ENCODE results near the gene CHPT1.

The CHPT1 gene

DNA sequence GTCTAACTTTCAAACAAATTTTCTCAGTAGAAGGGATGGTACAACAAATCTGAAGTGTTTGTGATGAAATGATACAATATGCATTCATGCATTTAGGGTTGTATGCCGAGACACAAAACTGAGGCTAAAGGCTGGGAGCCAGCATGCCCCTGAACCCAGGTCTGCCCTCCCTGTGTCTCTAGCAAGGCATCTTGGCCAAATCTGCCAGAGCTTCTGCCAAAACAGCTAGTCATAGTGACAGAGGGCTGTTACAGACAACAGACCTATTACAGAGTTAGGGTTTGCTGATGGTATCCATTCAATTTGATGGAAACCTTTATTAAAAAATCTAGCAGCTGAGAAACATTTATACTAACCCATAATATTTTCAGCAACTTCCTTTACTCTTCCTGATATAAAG is 11.3 kb upstream of the CHPT1 start:
- DNase-seq: no peak

DNA sequence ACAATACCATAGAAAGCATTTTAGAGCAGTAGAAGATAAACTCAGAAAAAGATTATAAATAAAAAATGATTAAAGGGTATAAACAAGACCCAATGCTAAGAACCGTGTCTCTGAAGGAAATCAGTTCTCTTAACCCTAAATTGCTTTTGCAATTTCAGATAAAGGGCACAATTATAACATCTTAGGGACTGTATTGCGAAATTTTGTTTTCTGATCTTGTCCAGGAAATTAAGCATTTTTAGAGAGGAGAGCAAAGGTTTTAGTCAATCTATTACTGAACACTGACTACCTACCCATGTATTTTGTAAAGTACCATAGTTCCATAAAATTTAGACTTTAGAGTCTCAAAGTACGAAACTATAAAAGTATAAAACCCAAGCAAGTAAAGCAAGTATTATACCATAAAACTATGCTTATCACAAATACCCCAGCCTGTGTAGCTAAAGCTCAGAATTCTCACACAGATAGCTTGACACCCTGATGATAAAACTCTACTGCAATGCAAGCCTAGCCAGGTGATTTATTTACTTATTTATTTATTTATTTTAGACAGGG is 6.8 kb upstream of the CHPT1 start:
- DNase-seq: no peak

DNA sequence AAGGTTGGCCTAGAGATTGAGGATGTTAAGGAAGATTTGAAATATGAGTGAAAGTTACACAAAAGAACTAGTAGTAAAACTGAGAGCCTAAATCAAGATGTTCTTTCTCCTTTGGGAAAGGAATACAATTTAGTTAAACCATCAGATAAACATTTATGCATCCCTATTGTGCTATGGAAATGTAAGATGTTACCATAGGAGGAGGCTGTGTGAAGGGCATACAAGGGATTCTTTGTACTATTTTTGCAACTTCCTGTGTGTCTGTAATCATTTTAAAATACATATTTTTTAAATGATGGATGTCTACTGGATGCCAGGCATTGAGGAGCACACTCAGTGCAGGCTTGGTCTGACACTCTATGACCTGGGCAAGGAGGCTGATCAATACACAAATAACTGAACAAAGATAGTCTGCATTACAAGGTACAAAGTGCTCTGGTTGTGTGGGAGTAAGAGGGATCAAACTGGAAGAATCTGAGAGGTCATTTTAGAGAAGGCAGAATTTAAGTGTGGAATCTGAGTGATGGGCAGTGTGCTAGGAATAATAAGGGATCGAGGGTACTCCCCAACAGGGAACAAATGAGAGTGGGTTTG is 5.8 kb upstream of the CHPT1 start:
- DNase-seq: no peak

DNA sequence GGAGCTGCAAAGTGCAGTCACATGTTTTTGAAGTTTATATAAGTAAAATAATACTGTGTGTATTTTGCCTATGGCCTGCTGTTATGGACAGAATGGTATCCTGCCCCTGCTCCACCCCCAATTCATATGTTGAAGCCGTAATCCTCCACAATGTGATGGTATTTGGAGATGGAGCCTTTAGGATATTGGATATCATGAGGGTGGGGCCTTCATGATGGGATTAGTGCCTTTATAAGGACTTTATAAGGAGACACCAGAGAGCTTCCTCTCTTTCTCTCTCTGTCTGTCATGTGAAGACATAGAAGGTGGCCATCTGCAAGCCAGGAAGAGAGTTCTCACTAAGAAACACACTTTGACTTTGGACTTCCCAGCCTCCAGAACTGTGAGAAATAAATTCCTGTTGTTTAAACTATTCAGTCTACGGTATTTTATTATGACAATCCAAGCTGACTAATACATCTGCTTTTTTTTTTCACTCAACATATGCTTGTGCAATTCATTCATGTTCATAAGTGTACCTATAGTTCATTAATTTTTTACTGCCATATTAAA is 3.1 kb upstream of the CHPT1 start:
- no peak for DNase-seq

DNA sequence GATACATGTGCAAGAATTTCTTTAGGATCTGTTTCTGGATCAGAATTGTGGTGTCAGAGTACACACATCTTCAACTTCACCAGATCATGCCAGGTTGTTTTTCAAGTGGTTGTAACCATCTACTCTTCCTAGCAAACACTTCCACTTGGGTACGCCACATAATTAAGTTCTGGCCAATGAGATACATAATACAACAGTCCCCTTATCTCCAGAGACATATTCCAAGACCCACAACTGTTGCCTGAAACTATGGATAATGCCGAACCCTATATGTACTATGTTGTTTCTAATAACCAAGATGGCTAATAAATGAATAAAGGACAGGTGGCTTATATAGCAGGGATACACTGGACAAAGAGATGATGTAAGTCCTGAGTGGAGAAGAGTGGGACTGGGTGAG is 2.5 kb upstream of the CHPT1 start:
- DNase-seq: no peak

DNA sequence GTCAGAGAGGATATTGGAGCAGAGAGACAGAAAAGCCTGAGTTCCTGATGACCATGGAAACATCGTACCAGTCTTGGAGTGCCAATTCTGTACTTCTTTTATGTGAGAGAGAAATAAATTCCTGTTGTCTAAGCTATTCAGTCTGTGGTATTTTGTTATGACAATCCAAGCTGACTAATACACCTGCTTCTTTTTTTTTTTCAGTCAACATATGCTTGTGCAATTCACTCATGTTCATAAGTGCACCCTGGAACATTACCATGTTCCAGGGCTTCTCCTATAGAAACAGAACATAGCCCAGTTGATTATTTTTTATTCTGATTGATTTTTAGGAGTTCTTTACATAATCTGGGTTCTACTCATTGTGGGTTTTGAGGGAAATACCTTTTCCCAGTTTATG is 1.7 kb upstream of the CHPT1 start:
- no peak for DNase-seq

DNA sequence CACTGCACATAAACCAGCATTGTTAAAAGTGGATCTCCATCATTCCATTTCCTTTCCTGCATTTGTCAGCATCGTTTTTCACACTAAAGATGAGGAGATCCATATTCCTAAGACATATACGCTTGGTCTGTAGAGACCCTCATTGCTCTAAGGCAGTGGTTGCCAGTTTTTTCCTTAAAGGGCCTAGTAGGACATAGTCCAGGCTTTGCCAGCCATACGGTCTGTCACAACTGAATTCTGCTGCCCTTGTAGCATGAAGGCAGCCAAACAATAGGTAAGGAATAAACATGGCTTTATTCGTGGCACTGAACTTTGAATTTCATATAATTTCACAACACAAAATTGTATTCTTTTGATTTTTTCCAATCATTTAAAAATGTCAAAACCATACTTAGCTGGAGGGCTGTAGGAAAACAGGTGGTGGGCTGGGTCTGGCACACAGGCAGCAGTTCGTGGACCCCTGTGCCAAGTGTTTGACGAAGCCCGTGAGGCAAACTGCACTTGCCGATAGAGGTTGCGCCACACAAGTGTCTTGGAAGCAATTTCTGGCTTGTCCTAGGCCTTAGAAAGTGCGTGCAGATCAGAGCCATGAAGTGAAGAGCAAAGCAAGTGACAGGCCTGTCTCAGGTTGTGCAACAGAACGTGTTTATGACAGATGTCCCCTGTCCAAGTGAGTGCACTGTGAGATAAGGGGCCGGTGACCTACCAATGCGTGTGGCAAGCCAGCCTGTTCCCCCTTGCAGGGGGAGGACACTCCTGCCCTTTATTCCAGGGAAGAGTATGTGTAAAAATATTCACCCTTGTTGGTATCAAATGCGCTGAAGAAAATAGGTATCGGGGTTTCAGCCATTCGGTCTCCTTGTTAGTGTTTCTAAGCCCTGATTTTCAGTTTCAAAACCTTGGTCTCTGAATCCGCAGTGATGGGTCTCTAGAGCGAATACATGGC is 916 bp upstream of the CHPT1 start:
- DNase-seq: peak; percentile 15

DNA sequence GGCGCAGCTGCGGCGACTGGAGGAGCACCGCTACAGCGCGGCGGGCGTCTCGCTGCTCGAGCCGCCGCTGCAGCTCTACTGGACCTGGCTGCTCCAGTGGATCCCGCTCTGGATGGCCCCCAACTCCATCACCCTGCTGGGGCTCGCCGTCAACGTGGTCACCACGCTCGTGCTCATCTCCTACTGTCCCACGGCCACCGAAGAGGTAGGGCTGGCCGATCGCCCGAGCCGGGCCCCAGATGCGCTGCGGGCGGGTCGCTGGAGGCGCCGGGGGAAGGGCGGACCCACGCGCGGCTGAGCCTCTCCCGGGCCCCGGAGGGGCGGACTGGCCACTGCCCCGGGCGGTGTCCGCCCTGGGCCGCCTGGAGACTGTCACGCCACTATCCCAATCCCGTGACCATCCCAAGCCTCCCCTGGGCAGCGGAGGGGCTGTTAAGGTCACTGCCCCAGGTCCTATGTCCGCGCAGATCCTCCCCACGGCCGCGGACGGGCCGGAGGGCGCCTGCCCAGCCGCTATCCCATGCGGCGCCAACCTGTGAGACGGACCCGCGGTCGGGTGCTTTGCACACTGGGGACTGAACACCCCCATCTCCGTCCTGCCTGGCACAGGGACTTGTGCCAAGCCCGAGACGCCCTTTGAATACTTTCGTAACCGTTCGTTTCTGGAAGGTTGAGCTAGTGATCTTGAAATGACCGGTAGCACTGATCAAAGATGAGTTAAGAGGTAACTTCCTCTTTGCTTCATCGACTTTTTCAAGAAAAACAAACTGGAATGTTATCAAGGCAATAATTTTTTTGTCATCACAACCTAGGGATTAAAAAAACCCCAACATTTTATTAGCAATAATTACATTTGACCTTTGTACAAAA is 725 bp downstream of the CHPT1 start:
- DNase-seq: peak; percentile 15

DNA sequence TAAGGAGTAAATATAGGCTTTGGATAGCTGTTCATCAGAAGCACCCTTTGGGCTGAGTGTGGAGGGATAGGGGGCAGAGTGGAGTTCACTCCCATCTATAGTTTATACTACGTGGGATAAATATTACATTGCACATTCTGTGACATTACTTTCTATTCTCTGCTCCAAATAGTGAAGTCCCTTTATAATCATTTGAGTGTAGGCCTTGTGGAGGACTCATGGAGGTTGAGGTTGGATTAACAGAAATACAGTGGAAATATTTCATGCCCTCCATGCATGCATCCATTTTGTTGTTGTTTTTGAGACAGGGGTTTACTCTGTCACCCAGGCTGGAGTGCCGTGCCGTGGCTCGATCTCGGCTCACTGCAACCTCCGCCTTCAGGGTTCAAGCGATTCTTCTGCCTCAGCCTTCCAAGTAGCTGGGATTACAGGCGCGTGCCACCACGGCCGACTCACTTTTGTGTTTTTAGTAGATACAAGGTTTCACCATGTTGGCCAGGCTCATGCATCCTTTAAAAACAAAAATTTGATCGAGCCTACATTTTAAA is 1.4 kb downstream of the CHPT1 start:
- no peak for DNase-seq

DNA sequence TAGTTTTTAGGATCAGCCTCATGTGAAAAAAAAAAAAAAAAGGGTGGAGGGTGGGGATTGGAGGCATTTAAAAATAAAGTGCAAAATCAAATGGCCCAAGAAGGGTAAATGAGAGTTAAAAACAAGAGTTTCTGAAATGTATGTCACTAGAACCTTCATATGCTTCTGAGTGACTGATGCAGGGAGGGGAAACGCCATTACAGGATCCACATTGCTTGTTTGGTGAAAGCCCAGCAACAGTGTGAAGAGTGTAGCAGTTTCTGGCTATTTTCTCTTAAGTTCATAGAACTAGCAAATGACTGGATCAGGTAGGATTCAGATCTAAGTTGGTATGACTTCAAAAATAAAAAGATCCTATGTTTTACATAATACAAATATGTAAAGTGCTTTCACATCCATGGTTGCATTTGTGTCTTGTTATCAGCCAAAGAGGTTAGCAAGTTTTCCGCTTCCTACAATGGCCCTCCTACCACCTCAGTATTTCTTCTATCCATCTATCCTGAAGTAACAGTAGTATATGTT is 2.9 kb downstream of the CHPT1 start:
- DNase-seq: no peak

DNA sequence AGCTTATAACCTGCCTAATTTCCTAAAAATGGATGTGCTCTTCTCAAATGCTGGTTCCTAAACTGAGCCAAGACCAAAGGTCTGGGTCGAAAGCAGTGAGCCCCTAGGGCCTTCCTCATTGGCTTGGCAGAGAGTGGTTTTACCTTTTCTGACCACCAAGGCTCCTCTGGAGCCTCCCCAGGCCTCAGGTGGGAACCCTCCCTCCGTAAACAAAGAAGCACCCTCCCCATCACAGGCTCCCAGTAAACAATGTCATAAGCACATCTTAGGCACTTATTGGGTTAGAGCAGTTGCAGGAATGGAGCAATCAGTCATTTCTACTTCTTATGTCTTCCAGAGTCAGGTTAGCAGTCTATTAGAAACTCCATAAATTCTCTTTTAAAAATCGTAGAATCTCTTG is 6.0 kb downstream of the CHPT1 start:
- DNase-seq: no peak

DNA sequence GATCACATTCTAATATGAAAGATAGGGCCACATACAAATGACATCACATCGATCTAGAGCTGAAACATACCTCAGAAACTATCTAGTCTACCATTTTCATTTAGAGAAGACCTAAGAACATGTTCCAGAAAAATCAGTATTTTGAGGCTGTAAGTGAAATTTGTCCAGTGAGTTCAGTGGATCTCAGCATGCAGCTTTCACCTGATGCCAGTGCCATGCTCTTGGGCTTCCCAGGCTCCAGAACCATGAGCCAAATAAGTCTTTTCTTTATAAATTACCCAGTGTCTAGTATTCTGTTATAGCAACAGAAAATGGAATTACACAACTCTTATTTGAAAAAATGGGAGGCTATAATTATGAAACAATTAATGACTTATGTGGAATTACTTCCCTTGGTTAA is 9.0 kb downstream of the CHPT1 start:
- no peak for DNase-seq

DNA sequence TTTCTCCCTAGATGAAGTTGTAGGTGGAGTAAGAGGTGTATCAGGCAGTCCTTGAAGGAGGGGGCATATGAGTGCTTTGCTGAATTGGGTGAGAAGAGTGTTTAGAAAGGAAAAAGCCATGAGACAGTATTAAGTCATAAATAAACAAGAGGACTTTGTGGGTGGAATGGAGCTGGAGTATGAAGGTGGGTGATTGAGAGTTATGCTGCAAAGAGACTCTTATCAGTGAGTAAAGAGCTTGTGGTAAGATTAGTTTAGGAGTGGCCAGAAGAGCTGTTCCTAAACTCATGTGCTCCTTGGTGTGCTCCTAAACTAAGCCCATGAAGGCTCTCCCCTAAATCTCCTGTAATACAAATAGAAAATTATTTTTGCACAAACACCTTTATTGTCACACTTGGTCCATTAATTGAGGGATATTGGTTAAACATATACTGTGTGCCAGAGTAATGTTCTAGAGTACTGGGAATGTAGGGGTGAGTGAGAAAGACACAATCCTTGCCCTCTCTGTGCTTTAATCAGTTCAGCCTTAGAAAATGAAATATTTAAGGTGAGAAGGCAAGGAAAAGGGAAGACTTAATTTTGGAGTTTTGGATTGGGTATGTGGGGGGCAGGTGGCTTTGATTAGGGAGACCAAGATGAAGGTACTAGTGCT is 9.8 kb downstream of the CHPT1 start:
- no peak for DNase-seq

DNA sequence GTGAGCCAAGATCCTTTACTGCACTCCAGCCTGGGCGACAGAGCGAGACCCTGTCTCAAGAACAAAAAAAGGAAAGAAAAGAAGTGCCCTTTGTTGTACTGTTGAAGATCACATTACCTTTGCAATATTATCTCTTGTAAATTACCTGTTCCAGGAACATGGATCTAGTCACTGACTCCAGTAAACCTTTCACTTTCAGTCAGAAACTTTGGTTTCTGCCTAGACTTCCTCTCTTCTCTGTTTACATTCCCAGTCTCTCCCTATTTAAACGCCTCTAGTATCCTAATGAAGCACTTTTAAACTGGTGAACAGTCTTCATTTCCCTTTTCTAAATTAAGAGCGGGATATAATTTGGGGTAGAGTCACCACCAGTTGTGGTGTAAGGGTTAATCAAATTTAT is 12.8 kb downstream of the CHPT1 start:
- DNase-seq: no peak

DNA sequence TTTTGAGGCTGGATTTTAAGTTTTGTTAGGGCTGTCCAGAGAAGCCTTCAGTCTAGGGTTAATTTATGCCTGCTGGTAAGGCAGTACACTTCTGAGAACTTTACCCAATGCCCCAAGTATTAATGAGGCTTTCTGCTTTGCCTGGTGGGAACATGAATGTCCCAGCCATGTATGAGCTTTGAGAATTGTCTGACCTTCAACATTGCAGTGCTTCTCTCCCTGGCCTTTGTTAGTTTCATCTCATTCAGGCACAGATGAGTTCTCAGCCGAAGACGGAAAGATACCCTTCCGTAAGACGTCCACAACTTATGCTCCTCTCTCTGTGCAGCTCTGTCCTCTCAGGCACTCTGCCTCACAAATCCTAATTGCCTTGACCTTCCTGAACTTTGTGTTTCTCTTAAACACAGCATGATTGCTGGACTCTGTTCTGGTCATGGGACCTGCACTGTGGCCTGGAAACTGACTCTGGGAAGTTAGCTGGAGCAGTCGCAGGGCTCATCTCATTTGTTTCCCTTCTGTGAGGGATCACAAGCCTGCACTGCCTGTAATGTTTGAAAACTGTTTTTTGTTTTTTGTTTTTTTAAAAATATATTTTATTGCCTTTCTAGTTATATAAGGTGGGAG is 15.7 kb downstream of the CHPT1 start:
- no peak for DNase-seq

DNA sequence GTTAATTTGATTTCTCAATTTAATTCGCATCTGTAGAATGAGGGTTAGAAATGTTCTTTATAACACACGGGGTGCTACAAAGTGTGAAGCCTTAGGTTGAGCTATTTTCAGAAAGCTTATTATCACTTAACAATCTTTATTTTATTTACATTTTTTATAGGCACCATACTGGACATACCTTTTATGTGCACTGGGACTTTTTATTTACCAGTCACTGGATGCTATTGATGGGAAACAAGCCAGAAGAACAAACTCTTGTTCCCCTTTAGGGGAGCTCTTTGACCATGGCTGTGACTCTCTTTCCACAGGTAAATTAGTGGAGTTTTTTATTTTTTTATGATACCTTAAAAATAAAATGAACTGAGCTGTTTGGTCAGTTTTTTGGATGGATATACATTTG is 16.5 kb downstream of the CHPT1 start:
- DNase-seq: no peak

DNA sequence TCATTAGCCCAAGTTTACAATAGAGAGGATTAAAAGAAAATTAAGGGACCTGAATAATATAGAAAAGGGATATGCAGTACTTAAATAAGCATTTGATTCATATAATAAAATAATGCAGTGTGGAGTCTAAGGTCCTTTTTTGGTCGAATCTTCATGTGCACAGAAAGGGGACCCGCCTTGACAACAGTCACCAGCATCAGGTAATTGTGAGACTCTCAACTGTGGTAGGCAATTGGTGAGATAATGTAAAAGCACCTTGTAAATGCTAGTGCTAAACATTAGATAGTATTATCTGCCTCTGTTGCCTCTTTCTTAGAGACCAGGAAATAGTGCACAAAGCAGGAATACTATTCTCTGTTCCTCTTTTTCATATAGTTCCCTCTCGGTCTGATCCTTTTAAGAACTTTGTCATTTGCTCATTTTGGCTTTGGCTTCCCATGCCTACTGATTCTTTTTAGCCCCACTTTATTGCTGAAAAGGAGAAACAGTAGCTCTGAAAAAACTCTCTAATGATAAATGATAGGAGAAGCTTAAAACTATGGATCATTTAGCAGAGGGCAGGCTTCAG is 17.5 kb downstream of the CHPT1 start:
- no peak for DNase-seq

DNA sequence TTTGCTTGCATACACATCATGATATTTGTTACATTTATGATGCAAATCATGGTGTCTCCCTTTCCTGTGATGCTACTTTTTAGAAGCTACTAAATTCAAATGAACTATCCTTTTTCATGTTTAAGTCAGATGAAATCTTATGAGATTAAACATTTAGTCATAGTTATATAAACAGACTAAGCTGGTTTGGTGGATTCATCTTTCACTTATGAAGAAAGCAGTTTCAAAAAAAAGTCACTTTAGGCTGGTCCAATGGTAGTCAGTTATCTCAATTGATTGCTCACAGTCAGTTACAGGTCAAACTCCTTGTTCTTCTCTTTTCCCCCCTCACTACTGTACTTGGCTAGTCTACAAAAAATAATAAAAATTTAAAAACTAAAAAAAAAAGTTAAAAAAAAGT is 22.1 kb downstream of the CHPT1 start:
- no peak for DNase-seq

DNA sequence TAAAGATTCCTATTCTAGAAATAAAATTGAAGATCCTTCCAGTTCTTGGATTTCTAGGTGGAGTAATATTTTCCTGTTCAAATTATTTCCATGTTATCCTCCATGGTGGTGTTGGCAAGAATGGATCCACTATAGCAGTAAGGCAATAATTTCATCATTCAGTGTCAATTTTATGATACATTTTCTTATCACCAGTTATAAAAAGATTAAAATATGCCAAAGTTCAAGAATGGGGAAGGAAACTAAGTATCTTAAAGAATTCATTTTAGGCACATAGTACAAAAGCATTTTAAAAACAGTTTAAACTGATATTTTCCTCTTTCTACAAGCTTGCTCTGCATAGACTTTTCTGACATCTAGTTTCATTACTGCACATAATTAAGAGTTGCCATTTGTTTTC is 22.7 kb downstream of the CHPT1 start:
- no peak for DNase-seq

DNA sequence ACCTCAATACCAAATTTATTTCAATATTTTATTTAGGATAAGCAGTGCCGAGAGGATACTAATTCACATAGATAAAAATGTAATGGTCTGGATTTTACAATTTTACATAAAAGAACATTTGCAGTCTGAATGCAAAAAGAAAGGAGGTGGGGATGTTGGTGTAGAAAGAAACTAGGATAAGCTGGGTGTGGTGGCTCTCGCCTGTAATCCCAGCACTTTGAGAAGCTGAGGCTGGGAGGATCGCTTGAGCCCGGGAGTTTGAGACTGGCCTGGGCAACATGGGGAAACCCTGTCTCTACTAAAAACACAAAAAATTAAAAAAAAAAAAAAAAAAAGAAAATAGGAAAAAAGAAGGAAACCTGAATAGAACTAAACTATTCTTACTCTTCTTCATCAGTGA is 25.0 kb downstream of the CHPT1 start:
- no peak for DNase-seq

DNA sequence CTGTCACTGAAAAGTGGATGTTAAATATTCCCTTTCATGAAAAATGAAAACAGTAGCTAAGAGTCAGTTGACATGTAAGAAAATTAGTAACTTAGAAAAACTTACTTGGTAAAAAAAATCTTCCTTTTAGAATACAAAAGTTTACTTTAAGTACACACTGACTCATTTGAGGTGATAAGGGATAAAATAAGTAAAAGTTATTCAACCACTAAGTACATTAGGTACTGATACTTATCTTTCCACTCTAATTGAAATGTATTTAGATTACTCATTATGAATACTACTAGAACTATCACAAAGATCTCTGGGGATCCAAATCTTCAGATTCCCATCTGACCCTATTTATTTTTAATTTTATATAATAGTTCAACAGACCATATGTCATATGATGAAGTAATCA is 29.7 kb downstream of the CHPT1 start:
- DNase-seq: no peak
